ENCODE measurements around the gene FAM107B.
A peak's percentile ranks its signal among the peaks of the same experiment; 100 is the strongest.

Gene FAM107B

GRCh38 chr10:14612873-14613587, 161.7 kb downstream of the FAM107B start:
- H2AFZ ChIP-seq (ENCODE audit: low read length, unreplicated experiment) = no peak overlapping the region
- no peak overlapping the region for H3K4me3 ChIP-seq (ENCODE audit: low read depth, low read length)
- H3K27ac ChIP-seq (ENCODE audit: low read depth, low read length) = no peak overlapping the region
- H3K36me3 ChIP-seq (ENCODE audit: insufficient read depth, low read length) = no peaks in the 10 kb centered on the region
- peaks cover 9% of the 10 kb centered on the region for H3K4me1 ChIP-seq (ENCODE audit: control insufficient read depth, insufficient read depth, low read length, unreplicated experiment)
- H3K27me3 ChIP-seq (ENCODE audit: insufficient read depth, low read length) = no peaks in the 10 kb centered on the region; the same call in none of the 2 replicates
- no peaks in the 10 kb centered on the region for H3K79me2 ChIP-seq (ENCODE audit: control insufficient read depth, insufficient read depth, low read length, unreplicated experiment)

GRCh38 chr10:14611968-14612693, 162.6 kb downstream of the FAM107B start:
- Histone ChIP-seq H3K27ac (ENCODE audit: low read depth, low read length) (no peak overlapping the region), H3K4me1 (ENCODE audit: control insufficient read depth, insufficient read depth, low read length, unreplicated experiment) (peaks cover 3% of the 10 kb centered on the region), H2AFZ (ENCODE audit: low read length, unreplicated experiment) (no peak overlapping the region), H3K36me3 (ENCODE audit: insufficient read depth, low read length) (no peaks in the 10 kb centered on the region), H3K79me2 (ENCODE audit: control insufficient read depth, insufficient read depth, low read length, unreplicated experiment) (no peaks in the 10 kb centered on the region), H3K27me3 (ENCODE audit: insufficient read depth, low read length) (no peaks in the 10 kb centered on the region; the same call in none of the 2 replicates), H3K4me3 (ENCODE audit: low read depth, low read length) (no peak overlapping the region)

GRCh38 chr10:14609178-14609577, 165.5 kb downstream of the FAM107B start:
- no peaks in the 10 kb centered on the region for H3K36me3 ChIP-seq (ENCODE audit: insufficient read depth, low read length)
- H3K4me1 ChIP-seq (ENCODE audit: control insufficient read depth, insufficient read depth, low read length, unreplicated experiment) = peaks cover 11% of the 10 kb centered on the region
- H2AFZ ChIP-seq (ENCODE audit: low read length, unreplicated experiment) = no peak overlapping the region
- H3K79me2 ChIP-seq (ENCODE audit: control insufficient read depth, insufficient read depth, low read length, unreplicated experiment) = no peaks in the 10 kb centered on the region
- no peak overlapping the region for H3K27ac ChIP-seq (ENCODE audit: low read depth, low read length)
- H3K27me3 ChIP-seq (ENCODE audit: insufficient read depth, low read length) = no peaks in the 10 kb centered on the region; the same call in none of the 2 replicates
- H3K4me3 ChIP-seq (ENCODE audit: low read depth, low read length) = no peak overlapping the region

- H3K4me1 ChIP-seq (ENCODE audit: control insufficient read depth, insufficient read depth, low read length, unreplicated experiment) = peaks cover 11% of the 10 kb centered on the region
- H3K27ac ChIP-seq (ENCODE audit: low read depth, low read length) = no peak overlapping the region
- H3K79me2 ChIP-seq (ENCODE audit: control insufficient read depth, insufficient read depth, low read length, unreplicated experiment) = no peaks in the 10 kb centered on the region
- H3K36me3 ChIP-seq (ENCODE audit: insufficient read depth, low read length) = no peaks in the 10 kb centered on the region
- H3K4me3 ChIP-seq (ENCODE audit: low read depth, low read length) = no peak overlapping the region
- H2AFZ ChIP-seq (ENCODE audit: low read length, unreplicated experiment) = no peak overlapping the region
- H3K27me3 ChIP-seq (ENCODE audit: insufficient read depth, low read length) = peaks cover 2% of the 10 kb centered on the region
Measured at GRCh38 chr10:14608381-14609001, 166.2 kb downstream of the FAM107B start.

GRCh38 chr10:14606633-14607032, 168.1 kb downstream of the FAM107B start:
- Histone ChIP-seq H3K4me3 (ENCODE audit: low read depth, low read length) (no peak overlapping the region), H2AFZ (ENCODE audit: low read length, unreplicated experiment) (no peak overlapping the region), H3K36me3 (ENCODE audit: insufficient read depth, low read length) (no peaks in the 10 kb centered on the region), H3K4me1 (ENCODE audit: control insufficient read depth, insufficient read depth, low read length, unreplicated experiment) (peaks cover 11% of the 10 kb centered on the region), H3K27ac (ENCODE audit: low read depth, low read length) (no peak overlapping the region), H3K79me2 (ENCODE audit: control insufficient read depth, insufficient read depth, low read length, unreplicated experiment) (no peaks in the 10 kb centered on the region), H3K27me3 (ENCODE audit: insufficient read depth, low read length) (peaks cover 16% of the 10 kb centered on the region)

GRCh38 chr10:14605231-14605925, 169.3 kb downstream of the FAM107B start:
- Histone ChIP-seq H2AFZ (ENCODE audit: low read length, unreplicated experiment) (no peak overlapping the region), H3K79me2 (ENCODE audit: control insufficient read depth, insufficient read depth, low read length, unreplicated experiment) (no peaks in the 10 kb centered on the region), H3K4me1 (ENCODE audit: control insufficient read depth, insufficient read depth, low read length, unreplicated experiment) (peaks cover 11% of the 10 kb centered on the region), H3K27ac (ENCODE audit: low read depth, low read length) (0 out of 2 replicates have a peak overlapping the region, but pooled peaks have one; percentile 23), H3K27me3 (ENCODE audit: insufficient read depth, low read length) (peaks cover 18% of the 10 kb centered on the region), H3K36me3 (ENCODE audit: insufficient read depth, low read length) (no peaks in the 10 kb centered on the region), H3K4me3 (ENCODE audit: low read depth, low read length) (peak overlapping the region; percentile 81)

GRCh38 chr10:14604181-14605142, 170.2 kb downstream of the FAM107B start:
- Histone ChIP-seq H3K27me3 (ENCODE audit: insufficient read depth, low read length) (peaks cover 18% of the 10 kb centered on the region), H2AFZ (ENCODE audit: low read length, unreplicated experiment) (peak overlapping the region; percentile 99), H3K27ac (ENCODE audit: low read depth, low read length) (peak overlapping the region; percentile 23; the same call in 1 of the 2 replicates), H3K36me3 (ENCODE audit: insufficient read depth, low read length) (no peaks in the 10 kb centered on the region), H3K79me2 (ENCODE audit: control insufficient read depth, insufficient read depth, low read length, unreplicated experiment) (no peaks in the 10 kb centered on the region), H3K4me3 (ENCODE audit: low read depth, low read length) (peak overlapping the region; percentile 81), H3K4me1 (ENCODE audit: control insufficient read depth, insufficient read depth, low read length, unreplicated experiment) (peaks cover 11% of the 10 kb centered on the region)

- H3K79me2 ChIP-seq (ENCODE audit: control insufficient read depth, insufficient read depth, low read length, unreplicated experiment) = no peaks in the 10 kb centered on the region
- H3K27ac ChIP-seq (ENCODE audit: low read depth, low read length) = no peak overlapping the region
Measured at GRCh38 chr10:14603534-14604102, 171.1 kb downstream of the FAM107B start.

GRCh38 chr10:14602807-14603533, 171.7 kb downstream of the FAM107B start:
- H3K27me3 ChIP-seq (ENCODE audit: insufficient read depth, low read length) = peaks cover 18% of the 10 kb centered on the region
- H2AFZ ChIP-seq (ENCODE audit: low read length, unreplicated experiment) = no peak overlapping the region
- H3K79me2 ChIP-seq (ENCODE audit: control insufficient read depth, insufficient read depth, low read length, unreplicated experiment) = no peaks in the 10 kb centered on the region
- H3K36me3 ChIP-seq (ENCODE audit: insufficient read depth, low read length) = no peaks in the 10 kb centered on the region
- peaks cover 11% of the 10 kb centered on the region for H3K4me1 ChIP-seq (ENCODE audit: control insufficient read depth, insufficient read depth, low read length, unreplicated experiment)
- H3K4me3 ChIP-seq (ENCODE audit: low read depth, low read length) = peak overlapping the region; percentile 75
- no peak overlapping the region for H3K27ac ChIP-seq (ENCODE audit: low read depth, low read length)

More at GRCh38 chr10:14603534-14604102, 171.1 kb downstream of the FAM107B start:
- H3K36me3 ChIP-seq (ENCODE audit: insufficient read depth, low read length) = no peaks in the 10 kb centered on the region
- peaks cover 18% of the 10 kb centered on the region for H3K27me3 ChIP-seq (ENCODE audit: insufficient read depth, low read length)
- H3K4me1 ChIP-seq (ENCODE audit: control insufficient read depth, insufficient read depth, low read length, unreplicated experiment) = peaks cover 11% of the 10 kb centered on the region
- H3K4me3 ChIP-seq (ENCODE audit: low read depth, low read length) = peak overlapping the region; percentile 75
- H2AFZ ChIP-seq (ENCODE audit: low read length, unreplicated experiment) = no peak overlapping the region
